HCT116 (cell line): ENCODE results near the gene NFIC. TPM values are rescaled to one million over a fixed set of nuclear protein-coding genes. Genes with fewer than 3 reads are reported as not detected.
"Not testable (repeated sequence)": the region's sequence is repeated elsewhere in the genome, so short reads cannot be mapped to it uniquely, and the experiment has no call there.

Experiments
- ATAC-seq: fragments of 200-7000 bp; cut with Tn5 transposase; 2 replicates; pipeline ENCODE4 v1.9.1; 2020; ENCODE audit warnings: mild to moderate bottlenecking, moderate library complexity
- BruUV-seq: library from RNA; stranded (reverse); fragments of 400-500 nt; replicated peaks from 2 replicates; lab custom pipeline; 2021; lab: Mats Ljungman, UMichigan
- CTCF ChIA-PET: fragments of 300-600 bp; sonication (Branson Sonifier 250); formaldehyde crosslinking; loops from one replicate; lab custom pipeline; 2021; ENCODE audit warnings: antibody characterized with exemption; lab: Charles Lee
- POLR2A ChIA-PET: fragments of 300-600, 350-600 bp; sonication (Branson Sonifier 250); formaldehyde crosslinking; loops from one replicate; lab custom pipeline; 2021; ENCODE audit warnings: antibody characterized with exemption; lab: Charles Lee
- RAD21 ChIA-PET, 2 experiments: fragments of 300-600 bp; sonication (Branson Sonifier 250); formaldehyde crosslinking; loops; one replicate each; lab custom pipeline; 2023; ENCODE audit warnings: low total read pairs in 2 of 2; ENCODE audit not compliant: uncharacterized antibody in 2 of 2, unreplicated experiment in 2 of 2, low non-redundant PET in 1 of 2; lab: Charles Lee
- DNase-seq: peaks from one replicate; pipeline ENCODE4 v3.0.0-alpha.2; 2010; ENCODE audit warnings: low read depth, low spot score
- H2AFZ ChIP-seq: fragments of 200-600 bp; shearing (Covaris generic), sonication (generic); 2 replicates; pipeline ENCODE4 v1.6.1; 2017; ENCODE audit warnings: low read depth, mixed run types, mixed read lengths, antibody characterized with exemption, low read length; ENCODE audit not compliant: poor library complexity, severe bottlenecking
- H3K27ac ChIP-seq: 2 replicates; pipeline ENCODE4 v1.5.1; 2012; ENCODE audit warnings: low read depth, low read length
- H3K27me3 ChIP-seq: fragments of 200-600 bp; sonication (generic); 2 replicates; pipeline ENCODE4 v1.6.1; 2016; ENCODE audit warnings: mixed run types, low read length, mixed read lengths; ENCODE audit not compliant: insufficient read depth
- H3K36me3 ChIP-seq, 2 experiments: fragments of 200-500 bp in 1 of 2; fragments of 200-600 bp in 1 of 2; sonication (Bioruptor generic) in 1 of 2; sonication (generic) in 1 of 2; 2 replicates each; pipeline versions ENCODE4 v1.5.1 to v1.6.1; 2014 to 2016; ENCODE audit warnings: low read length in 2 of 2, inconsistent platforms in 1 of 2, mixed read lengths in 1 of 2, mixed run types in 1 of 2; ENCODE audit not compliant: insufficient read depth in 2 of 2, control insufficient read depth in 1 of 2
- H3K4me1 ChIP-seq, 2 experiments: fragments of 200-600 bp in 1 of 2; sonication (generic) in 1 of 2; 2 replicates each; pipeline versions ENCODE4 v1.5.1 to v1.6.1; 2012 to 2017; ENCODE audit warnings: low read length in 2 of 2, inconsistent platforms in 1 of 2, mild to moderate bottlenecking in 1 of 2, mixed read lengths in 1 of 2, mixed run types in 1 of 2, moderate library complexity in 1 of 2; ENCODE audit not compliant: insufficient read depth in 2 of 2, control insufficient read depth in 1 of 2
- H3K4me2 ChIP-seq: fragments of 200-600 bp; sonication (generic); 2 replicates; pipeline ENCODE4 v1.6.1; 2017; ENCODE audit warnings: mixed run types, low read length, mixed read lengths
- H3K4me3 ChIP-seq, 2 experiments: fragments of 200-600 bp in 1 of 2; sonication (generic) in 1 of 2; replicated peaks in 1 of 2; 2 replicates each; pipeline ENCODE4 v1.5.1; 2011 to 2016; ENCODE audit warnings: low read length in 2 of 2, control low read depth in 1 of 2, low read depth in 1 of 2, mild to moderate bottlenecking in 1 of 2, mixed read lengths in 1 of 2, mixed run types in 1 of 2
- H3K79me2 ChIP-seq: fragments of 200-600 bp; sonication (generic); 2 replicates; pipeline ENCODE4 v1.6.1; 2017; ENCODE audit warnings: mild to moderate bottlenecking, mixed run types, low read length, moderate library complexity, mixed read lengths; ENCODE audit not compliant: insufficient read depth
- H3K9ac ChIP-seq: fragments of 200-600 bp; sonication (generic); 2 replicates; pipeline ENCODE4 v1.6.1; 2016; ENCODE audit warnings: low read length, mixed read lengths
- H3K9me2 ChIP-seq: fragments of 200-600 bp; sonication (generic), shearing (Covaris generic); 2 replicates; pipeline ENCODE4 v1.6.1; 2017; ENCODE audit warnings: mixed run types, mild to moderate bottlenecking, moderate library complexity; ENCODE audit not compliant: insufficient read depth
- H3K9me3 ChIP-seq, 2 experiments: fragments of 200-500 bp in 1 of 2; fragments of 200-600 bp in 1 of 2; sonication (Bioruptor generic) in 1 of 2; sonication (generic) in 1 of 2; 2 replicates each; pipeline ENCODE4 v1.6.1; 2014 to 2017; ENCODE audit warnings: low read length in 2 of 2, mixed read lengths in 2 of 2, inconsistent platforms in 1 of 2, low read depth in 1 of 2, mild to moderate bottlenecking in 1 of 2, mixed run types in 1 of 2, moderate library complexity in 1 of 2; ENCODE audit not compliant: control insufficient read depth in 1 of 2, insufficient read depth in 1 of 2
- H4K20me1 ChIP-seq: fragments of 200-600 bp; sonication (generic), shearing (Covaris generic); 2 replicates; pipeline ENCODE4 v1.6.1; 2017; ENCODE audit warnings: mixed run types, mild to moderate bottlenecking, moderate library complexity; ENCODE audit not compliant: insufficient read depth
- ATF3 ChIP-seq: IDR thresholded peaks from 2 replicates; pipeline ENCODE4 v1.6.1; 2012
- CBX3 ChIP-seq: IDR thresholded peaks from 2 replicates; pipeline ENCODE4 v1.6.1; 2012; ENCODE audit warnings: low read depth
- CEBPB ChIP-seq: IDR thresholded peaks from 2 replicates; pipeline ENCODE4 v1.6.1; 2012; ENCODE audit warnings: low read depth
- EGR1 ChIP-seq: IDR thresholded peaks from 2 replicates; pipeline ENCODE4 v1.6.1; 2012; ENCODE audit warnings: low read depth
- ELF1 ChIP-seq: IDR thresholded peaks from 2 replicates; pipeline ENCODE4 v1.6.1; 2012; ENCODE audit warnings: low read depth, borderline replicate concordance
- EZH2 ChIP-seq: fragments of 200-600 bp; sonication (generic); IDR thresholded peaks from 2 replicates; pipeline ENCODE4 v1.6.1; 2017; ENCODE audit warnings: antibody characterized with exemption, mixed run types
- EZH2phosphoT487 ChIP-seq: fragments of 200-600 bp; IDR thresholded peaks from 2 replicates; pipeline ENCODE4 v1.6.1; 2018; ENCODE audit warnings: antibody characterized with exemption, borderline replicate concordance
- JUND ChIP-seq: IDR thresholded peaks from 2 replicates; pipeline ENCODE4 v1.6.1; 2012
- MAX ChIP-seq: IDR thresholded peaks from 2 replicates; pipeline ENCODE4 v1.6.1; 2012
- POLR2A ChIP-seq: IDR thresholded peaks from 2 replicates; pipeline ENCODE4 v1.7.0; 2011; ENCODE audit warnings: borderline replicate concordance; ENCODE audit not compliant: insufficient read depth, insufficient read length; ENCODE audit errors: extremely low read depth
- RAD21 ChIP-seq: IDR thresholded peaks from 2 replicates; pipeline ENCODE4 v1.6.1; 2012; ENCODE audit warnings: low read depth, mild to moderate bottlenecking
- REST ChIP-seq: IDR thresholded peaks from 2 replicates; pipeline ENCODE4 v1.6.1; 2012; ENCODE audit warnings: low read depth
- SRF ChIP-seq: IDR thresholded peaks from 2 replicates; pipeline ENCODE4 v1.6.1; 2012; ENCODE audit warnings: low read depth
- YY1 ChIP-seq: IDR thresholded peaks from 2 replicates; pipeline ENCODE4 v1.6.1; 2011; ENCODE audit warnings: low read length, low read depth, moderate library complexity, mild to moderate bottlenecking; ENCODE audit not compliant: insufficient replicate concordance; ENCODE audit errors: extremely low read depth
- ZNF274 ChIP-seq: fragments of 200-500 bp; sonication (Bioruptor generic); IDR thresholded peaks from 2 replicates; pipeline ENCODE4 v1.6.1; 2014; ENCODE audit warnings: mild to moderate bottlenecking, low read depth, low read length, inconsistent platforms
- intact Hi-C: fragments of 100-400 bp; cut with micrococcal nuclease; formaldehyde crosslinking; loops from 2 replicates; pipeline ENCODE4 v1.10.0; 2022
- total RNA-seq: library from RNA; stranded (reverse); gene quantifications from one replicate; pipeline ENCODE4 v1.2.1, GENCODE V29; 2021; ENCODE audit not compliant: unreplicated experiment
- TF ChIP-seq, protein P1 (sequence below): IDR thresholded peaks from 2 replicates; pipeline ENCODE4 v1.6.1; 2011; ENCODE audit warnings: mild to moderate bottlenecking, low read length, moderate library complexity; ENCODE audit not compliant: insufficient replicate concordance; ENCODE audit errors: extremely low read depth

The NFIC gene
- total RNA-seq, 1 experiment from 2014 or later = 116 TPM

GRCh38 chr19:3342246-3342645 is 24.1 kb upstream of the NFIC start:
- no peak overlapping the region for H3K4me3 ChIP-seq
- H3K9ac ChIP-seq = no peak overlapping the region
- no peak overlapping the region for H3K4me2 ChIP-seq
- ATAC-seq (no peak), DNase-seq (no peak)
- H3K36me3 ChIP-seq = no peaks in the 10 kb centered on the region
- intact Hi-C loops = no loop called here
- no TSS peak for BruUV-seq
- no peak overlapping the region for H3K27ac ChIP-seq
- POLR2A ChIA-PET = no interaction called here
- RAD21 ChIA-PET = no interaction called here
- no peaks in the 10 kb centered on the region for H3K27me3 ChIP-seq
- peaks cover 3 to 14% of the 10 kb centered on the region in 2 experiments for H3K4me1 ChIP-seq
- H4K20me1 ChIP-seq = no peaks in the 10 kb centered on the region
- no peaks in the 10 kb centered on the region for H3K9me3 ChIP-seq
- no peak overlapping the region for H2AFZ ChIP-seq
- no peaks in the 10 kb centered on the region for H3K79me2 ChIP-seq
- no peaks in the 10 kb centered on the region for H3K9me2 ChIP-seq
- TF ChIP-seq SRF (no peak), REST (no peak), CBX3 (no peak), CEBPB (no peak), ELF1 (no peak), ZNF274 (no peak), MAX (no peak), POLR2A (no peak), EZH2phosphoT487 (no peak), YY1 (no peak), RAD21 (no peak), JUND (no peak), ATF3 (no peak), EGR1 (no peak), EZH2 (no peak)
- TF ChIP-seq, protein P1, sequence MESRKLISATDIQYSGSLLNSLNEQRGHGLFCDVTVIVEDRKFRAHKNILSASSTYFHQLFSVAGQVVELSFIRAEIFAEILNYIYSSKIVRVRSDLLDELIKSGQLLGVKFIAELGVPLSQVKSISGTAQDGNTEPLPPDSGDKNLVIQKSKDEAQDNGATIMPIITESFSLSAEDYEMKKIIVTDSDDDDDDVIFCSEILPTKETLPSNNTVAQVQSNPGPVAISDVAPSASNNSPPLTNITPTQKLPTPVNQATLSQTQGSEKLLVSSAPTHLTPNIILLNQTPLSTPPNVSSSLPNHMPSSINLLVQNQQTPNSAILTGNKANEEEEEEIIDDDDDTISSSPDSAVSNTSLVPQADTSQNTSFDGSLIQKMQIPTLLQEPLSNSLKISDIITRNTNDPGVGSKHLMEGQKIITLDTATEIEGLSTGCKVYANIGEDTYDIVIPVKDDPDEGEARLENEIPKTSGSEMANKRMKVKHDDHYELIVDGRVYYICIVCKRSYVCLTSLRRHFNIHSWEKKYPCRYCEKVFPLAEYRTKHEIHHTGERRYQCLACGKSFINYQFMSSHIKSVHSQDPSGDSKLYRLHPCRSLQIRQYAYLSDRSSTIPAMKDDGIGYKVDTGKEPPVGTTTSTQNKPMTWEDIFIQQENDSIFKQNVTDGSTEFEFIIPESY = no peak
- CTCF ChIA-PET = interaction anchor here (1.5 kb wide), 1 partner anchor 87 kb away, joined by 5 read pairs; no protein-coding TSS in a partner anchor

GRCh38 chr19:3342962-3343361 is 23.4 kb upstream of the NFIC start:
- H3K27me3 ChIP-seq, DNase-seq, H3K27ac ChIP-seq, H3K36me3 ChIP-seq, H3K4me3 ChIP-seq, H4K20me1 ChIP-seq, RAD21 ChIA-PET, H3K9ac ChIP-seq, BruUV-seq, H3K9me2 ChIP-seq, H2AFZ ChIP-seq, H3K9me3 ChIP-seq, intact Hi-C loops, H3K79me2 ChIP-seq, ATAC-seq: not testable (repeated sequence)
- POLR2A ChIA-PET = interaction anchor here (0.8 kb wide), 1 partner anchor 89 kb away, joined by 3 read pairs; no protein-coding TSS in a partner anchor
- Histone ChIP-seq H3K4me1 (peaks cover 3 to 13% of the 10 kb centered on the region in 2 experiments), H3K4me2 (peak overlapping the region; percentile 99; the same call in 1 of the 2 replicates)
- CTCF ChIA-PET = interaction anchor here (1.5 kb wide), 1 partner anchor 86 kb away, joined by 5 read pairs; no protein-coding TSS in a partner anchor
